NCI-H1048 (cell line): Measurements from ENCODE around the gene TMEM18.

Source experiments
- DNase-seq: peaks from one replicate; lab custom pipeline; 2025; lab: John Stamatoyannopoulos, UW

The TMEM18 gene

GRCh38 chr2:633371-633770 is 43.8 kb downstream of the TMEM18 start:
- DNase-seq, result no peak

- DNase-seq, result no peak
Measured at GRCh38 chr2:632471-632870, 44.7 kb downstream of the TMEM18 start.

- DNase-seq, result no peak
Measured at GRCh38 chr2:631741-632140, 45.5 kb downstream of the TMEM18 start.

GRCh38 chr2:630451-631320 is 46.5 kb downstream of the TMEM18 start:
- DNase-seq, result no peak

GRCh38 chr2:629961-630360 is 47.2 kb downstream of the TMEM18 start:
- no peak for DNase-seq

- DNase-seq, result no peak
Measured at GRCh38 chr2:628651-629050, 48.6 kb downstream of the TMEM18 start.

GRCh38 chr2:627926-628560 is 49.2 kb downstream of the TMEM18 start:
- no peak for DNase-seq

GRCh38 chr2:627340-627709 is 49.9 kb downstream of the TMEM18 start:
- no peak for DNase-seq

- DNase-seq, result no peak
Measured at GRCh38 chr2:626491-627339, 50.5 kb downstream of the TMEM18 start.

- DNase-seq, result no peak
Measured at GRCh38 chr2:625415-626333, 51.5 kb downstream of the TMEM18 start.

- DNase-seq, result no peak
Measured at GRCh38 chr2:624551-625347, 52.5 kb downstream of the TMEM18 start.

GRCh38 chr2:624096-624495 is 53.1 kb downstream of the TMEM18 start:
- DNase-seq, result no peak

GRCh38 chr2:623130-623922 is 53.9 kb downstream of the TMEM18 start:
- no peak for DNase-seq

GRCh38 chr2:622357-622756 is 54.8 kb downstream of the TMEM18 start:
- DNase-seq, result no peak

GRCh38 chr2:621303-622099 is 55.7 kb downstream of the TMEM18 start:
- no peak for DNase-seq

- no peak for DNase-seq
Measured at GRCh38 chr2:620471-621302, 56.5 kb downstream of the TMEM18 start.

- no peak for DNase-seq
Measured at GRCh38 chr2:620004-620403, 57.2 kb downstream of the TMEM18 start.

- no peak for DNase-seq
Measured at GRCh38 chr2:618422-618990, 58.7 kb downstream of the TMEM18 start.
